Activated naive CD8-positive, alpha-beta T cell (primary cell): ENCODE measurements around the gene ATF6B.
"Not testable (repeated sequence)": the region's sequence is repeated elsewhere in the genome, so short reads cannot be mapped to it uniquely, and the experiment has no call there.

Experiments
- H3K27ac Mint-ChIP-seq: one replicate; pipeline ENCODE4 v1.8.0; 2021; ENCODE audit warnings: mixed read lengths
- H3K27me3 Mint-ChIP-seq: one replicate; pipeline ENCODE4 v1.8.0; 2021; ENCODE audit warnings: mixed read lengths
- H3K36me3 Mint-ChIP-seq: one replicate; pipeline ENCODE4 v1.8.0; 2021; ENCODE audit warnings: mixed read lengths
- H3K4me1 Mint-ChIP-seq: one replicate; pipeline ENCODE4 v1.8.0; 2021; ENCODE audit warnings: low read depth, mixed read lengths
- H3K4me3 Mint-ChIP-seq: one replicate; pipeline ENCODE4 v1.8.0; 2021; ENCODE audit warnings: mild to moderate bottlenecking, mixed read lengths
- H3K9me3 Mint-ChIP-seq: one replicate; pipeline ENCODE4 v1.8.0; 2021; ENCODE audit warnings: low read depth, mixed read lengths

Gene ATF6B

DNA sequence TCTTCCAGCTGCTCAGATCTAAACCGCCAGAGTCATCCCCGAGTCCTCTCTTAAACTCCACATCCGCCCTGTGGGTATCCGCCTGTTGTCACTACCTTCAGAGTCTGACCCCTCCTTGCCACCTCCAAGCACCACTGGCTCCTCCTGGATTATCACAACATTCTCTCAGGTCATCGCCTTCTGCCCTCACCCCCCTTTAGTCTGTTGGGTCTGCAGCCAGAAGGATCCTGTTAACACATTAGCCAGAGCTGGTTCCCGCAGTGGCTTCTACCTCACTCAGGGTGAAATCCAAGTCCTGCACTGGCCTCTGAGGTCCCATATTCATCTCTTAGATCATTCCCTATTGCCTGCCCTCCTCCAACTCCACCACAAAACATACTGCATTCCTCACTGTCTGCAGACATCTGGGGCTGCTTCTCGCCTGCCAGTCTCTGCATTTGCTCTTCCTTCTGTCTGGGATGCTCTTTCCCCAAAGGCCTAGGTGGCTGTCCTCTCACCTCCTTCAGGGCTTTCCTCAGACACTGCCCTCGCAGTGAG is 53.0 kb downstream of the ATF6B start:
- H3K27ac Mint-ChIP-seq = no peak overlapping the region
- peaks cover 1% of the 10 kb centered on the region for H3K27me3 Mint-ChIP-seq
- no peaks in the 10 kb centered on the region for H3K9me3 Mint-ChIP-seq
- peaks cover 2% of the 10 kb centered on the region for H3K36me3 Mint-ChIP-seq
- no peaks in the 10 kb centered on the region for H3K4me1 Mint-ChIP-seq
- no peak overlapping the region for H3K4me3 Mint-ChIP-seq

DNA sequence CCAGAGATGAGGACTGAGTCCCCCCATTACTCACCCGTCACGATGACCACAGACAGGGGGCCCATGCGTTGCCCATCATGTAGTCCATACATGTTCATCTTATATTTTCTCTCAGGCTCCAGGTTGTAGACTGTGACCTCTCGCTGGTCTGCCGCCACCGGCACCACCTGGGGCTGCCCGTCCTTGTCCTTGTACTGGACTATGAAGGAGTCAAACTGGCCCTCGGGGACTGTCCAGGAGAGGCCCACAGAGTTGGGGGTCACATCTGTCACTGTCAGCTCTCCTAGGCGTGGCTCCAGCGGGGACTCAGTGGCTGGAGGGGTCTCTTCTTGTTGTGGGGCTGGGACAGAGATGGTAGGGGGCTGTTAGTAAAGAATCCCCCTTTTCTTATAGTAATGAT is 54.4 kb downstream of the ATF6B start:
- H3K27ac Mint-ChIP-seq = no peak overlapping the region
- peaks cover 1% of the 10 kb centered on the region for H3K27me3 Mint-ChIP-seq
- peaks cover 4% of the 10 kb centered on the region for H3K36me3 Mint-ChIP-seq

GRCh38 chr6:32073101-32073500 is 54.9 kb downstream of the ATF6B start:
- no peaks in the 10 kb centered on the region for H3K9me3 Mint-ChIP-seq
- peaks cover 1% of the 10 kb centered on the region for H3K27me3 Mint-ChIP-seq
- H3K4me3 Mint-ChIP-seq = no peak overlapping the region
- H3K27ac Mint-ChIP-seq = no peak overlapping the region
- H3K36me3 Mint-ChIP-seq = peaks cover 4% of the 10 kb centered on the region
- no peaks in the 10 kb centered on the region for H3K4me1 Mint-ChIP-seq

More for the DNA sequence above, 54.4 kb downstream of the ATF6B start:
- no peaks in the 10 kb centered on the region for H3K9me3 Mint-ChIP-seq
- H3K4me1 Mint-ChIP-seq = no peaks in the 10 kb centered on the region
- H3K4me3 Mint-ChIP-seq = no peak overlapping the region

- no peak overlapping the region for H3K4me3 Mint-ChIP-seq
- H3K36me3 Mint-ChIP-seq = peaks cover 4% of the 10 kb centered on the region
- H3K9me3 Mint-ChIP-seq = no peaks in the 10 kb centered on the region
- H3K27me3 Mint-ChIP-seq = peaks cover 1% of the 10 kb centered on the region
- no peak overlapping the region for H3K27ac Mint-ChIP-seq
- no peaks in the 10 kb centered on the region for H3K4me1 Mint-ChIP-seq
These were observed 57.1 kb downstream of the ATF6B start for GRCh38 chr6:32070814-32071543.

DNA sequence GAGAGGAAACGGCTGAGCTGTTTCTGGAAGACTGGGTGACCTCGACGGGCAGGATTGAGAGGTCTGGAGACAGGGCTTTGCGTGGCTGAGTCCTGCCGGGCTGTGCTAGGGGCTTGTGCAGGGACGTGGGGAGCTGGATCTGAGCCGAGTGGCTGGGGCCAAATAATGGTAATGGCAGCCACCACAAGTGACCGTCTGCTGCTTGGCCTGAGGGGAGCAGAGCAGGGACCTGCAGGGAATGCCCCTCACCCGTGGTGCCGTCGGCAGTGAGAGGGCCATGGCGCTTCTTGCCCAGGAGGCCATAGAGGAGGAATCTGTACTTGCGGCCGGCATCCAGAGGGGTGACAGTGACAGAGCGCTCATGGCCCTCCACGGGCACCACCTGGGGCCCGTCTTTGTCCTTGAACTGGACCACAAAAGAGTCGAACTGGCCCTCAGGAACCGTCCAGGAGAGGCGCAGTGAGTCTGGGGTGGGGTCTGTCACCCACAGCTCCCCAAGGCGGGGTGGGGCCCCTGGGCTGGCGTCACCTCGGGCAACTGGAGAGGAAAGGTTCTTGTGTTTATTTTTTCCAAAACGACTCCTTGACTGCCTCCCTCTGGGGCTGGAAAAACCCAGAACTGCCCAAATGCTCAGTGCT is 58.0 kb downstream of the ATF6B start:
- no peak overlapping the region for H3K27ac Mint-ChIP-seq
- H3K27me3 Mint-ChIP-seq = peaks cover 1% of the 10 kb centered on the region
- H3K4me3 Mint-ChIP-seq = no peak overlapping the region
- no peaks in the 10 kb centered on the region for H3K9me3 Mint-ChIP-seq
- H3K4me1 Mint-ChIP-seq = no peaks in the 10 kb centered on the region
- H3K36me3 Mint-ChIP-seq = peaks cover 3% of the 10 kb centered on the region

GRCh38 chr6:32069460-32069859 is 58.6 kb downstream of the ATF6B start:
- Mint-ChIP-seq H3K36me3 (peaks cover 2% of the 10 kb centered on the region), H3K4me1 (no peaks in the 10 kb centered on the region), H3K27ac (no peak overlapping the region), H3K27me3 (no peaks in the 10 kb centered on the region), H3K4me3 (no peak overlapping the region), H3K9me3 (no peaks in the 10 kb centered on the region)

DNA sequence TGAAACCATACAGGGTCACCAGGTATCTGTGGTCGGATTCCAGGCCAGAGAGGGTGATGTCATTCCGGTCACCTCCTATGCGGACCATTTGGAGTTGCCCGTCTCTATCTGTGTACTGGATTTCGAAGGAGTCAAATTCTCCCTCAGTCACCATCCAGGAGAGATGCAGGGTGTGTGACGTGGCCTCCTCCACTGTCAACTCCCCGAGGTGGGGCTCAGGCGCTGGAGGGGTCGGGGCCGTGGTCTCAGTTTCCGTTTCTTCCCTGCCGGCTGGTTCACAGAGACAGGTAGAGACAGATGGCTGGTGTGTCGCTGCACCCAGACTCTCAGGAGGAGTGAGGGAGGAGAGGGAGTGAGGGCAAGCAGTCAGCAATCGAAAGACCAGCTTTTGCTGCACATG is 59.2 kb downstream of the ATF6B start:
- H3K36me3 Mint-ChIP-seq = peaks cover 2% of the 10 kb centered on the region
- no peak overlapping the region for H3K27ac Mint-ChIP-seq
- no peaks in the 10 kb centered on the region for H3K9me3 Mint-ChIP-seq
- no peaks in the 10 kb centered on the region for H3K27me3 Mint-ChIP-seq
- no peak overlapping the region for H3K4me3 Mint-ChIP-seq
- H3K4me1 Mint-ChIP-seq = no peaks in the 10 kb centered on the region

GRCh38 chr6:32068315-32068714 is 59.7 kb downstream of the ATF6B start:
- not testable (repeated sequence) for H3K4me3 Mint-ChIP-seq, H3K9me3 Mint-ChIP-seq, H3K36me3 Mint-ChIP-seq, H3K4me1 Mint-ChIP-seq, H3K27me3 Mint-ChIP-seq, H3K27ac Mint-ChIP-seq

GRCh38 chr6:32067521-32067920 is 60.5 kb downstream of the ATF6B start:
- H3K27me3 Mint-ChIP-seq, H3K27ac Mint-ChIP-seq, H3K4me1 Mint-ChIP-seq, H3K9me3 Mint-ChIP-seq, H3K36me3 Mint-ChIP-seq, H3K4me3 Mint-ChIP-seq: not testable (repeated sequence)
